Suprapubic skin (tissue), 3 donors: Measurements from ENCODE around the gene MINPP1.

Source experiments
- CTCF ChIP-seq, 2 donors: fragments of 200-600 bp in 1 of 2; fragments of 450-650 bp in 1 of 2; sonication (generic) in 1 of 2; IDR thresholded peaks; one replicate each; pipeline ENCODE4 v1.5.1; 2016 to 2019; ENCODE audit warnings: antibody characterized with exemption in 2 of 2, mild to moderate bottlenecking in 1 of 2, moderate library complexity in 1 of 2
- EP300 ChIP-seq: sonication (generic); formaldehyde crosslinking; IDR thresholded peaks from one replicate; pipeline ENCODE4 v1.6.1; 2017; ENCODE audit warnings: antibody characterized with exemption
- POLR2A ChIP-seq, 2 donors: fragments of 450-650 bp; IDR thresholded peaks; one replicate each; pipeline ENCODE4 v1.6.1; 2017; ENCODE audit warnings: antibody characterized with exemption in 2 of 2, mild to moderate bottlenecking in 2 of 2, moderate library complexity in 2 of 2

- TF ChIP-seq EP300 (no peak), CTCF (IDR thresholded peaks at IDR 0.05) (no peak), POLR2A (IDR thresholded peaks at IDR 0.05) (no peak)
Observed at GRCh38 chr10:87559392-87559791, 54.7 kb downstream of the MINPP1 start.
